Smooth muscle cell (in vitro differentiated cells): ENCODE measurements around the gene HIVEP3. TPM values are rescaled to one million over a fixed set of nuclear protein-coding genes. Genes with fewer than 3 reads are reported as not detected.

Experiments
- DNase-seq: peaks from one replicate; lab custom pipeline; 2025; ENCODE audit not compliant: unreplicated experiment; lab: John Stamatoyannopoulos, UW
- H2AFZ ChIP-seq: fragments of 200-600 bp; sonication (generic); 2 replicates; pipeline ENCODE4 v1.6.0; 2016; ENCODE audit warnings: antibody characterized with exemption, low read depth, mild to moderate bottlenecking
- H3F3A ChIP-seq: fragments of 200-600 bp; sonication (generic); 2 replicates; pipeline ENCODE4 v1.6.0; 2017; ENCODE audit warnings: antibody characterized with exemption, low read depth
- H3K27ac ChIP-seq: fragments of 200-600 bp; sonication (generic); 2 replicates; pipeline ENCODE4 v1.5.1; 2016; ENCODE audit warnings: low read depth, mild to moderate bottlenecking
- H3K27me3 ChIP-seq: fragments of 200-600 bp; sonication (generic); 2 replicates; pipeline ENCODE4 v1.6.1; 2016; ENCODE audit warnings: low read depth, mild to moderate bottlenecking
- H3K36me3 ChIP-seq: fragments of 200-600 bp; sonication (generic); 2 replicates; pipeline ENCODE4 v1.5.1; 2016; ENCODE audit warnings: low read depth
- H3K4me1 ChIP-seq: fragments of 200-600 bp; sonication (generic); 2 replicates; pipeline ENCODE4 v1.5.1; 2016; ENCODE audit warnings: low read depth
- H3K4me2 ChIP-seq: fragments of 200-600 bp; sonication (generic); 2 replicates; pipeline ENCODE4 v1.6.0; 2016; ENCODE audit warnings: mild to moderate bottlenecking
- H3K4me3 ChIP-seq: fragments of 200-600 bp; sonication (generic); 2 replicates; pipeline ENCODE4 v1.5.1; 2016; ENCODE audit warnings: mild to moderate bottlenecking
- H3K79me2 ChIP-seq: fragments of 200-600 bp; sonication (generic); 2 replicates; pipeline ENCODE4 v1.6.0; 2016; ENCODE audit warnings: low read depth, mild to moderate bottlenecking
- H3K9ac ChIP-seq: fragments of 200-600 bp; sonication (generic); 2 replicates; pipeline ENCODE4 v1.6.0; 2016; ENCODE audit warnings: low read depth
- H3K9me3 ChIP-seq: fragments of 200-600 bp; sonication (generic); replicated peaks from 2 replicates; pipeline ENCODE4 v1.5.1; 2016; ENCODE audit warnings: low read depth
- H4K20me1 ChIP-seq: fragments of 200-600 bp; sonication (generic); 2 replicates; pipeline ENCODE4 v1.6.0; 2016; ENCODE audit warnings: low read depth
- WGBS: methylation state at CpG from one replicate; pipeline ENCODE4 v1.1.7; 2016; ENCODE audit warnings: low lambda C conversion rate; 5-methylcytosine and 5-hydroxymethylcytosine counted together
- polyA plus RNA-seq: library from polyadenylated mRNA; unstranded; fragments of >200 nt; fragmentation: Nextera tagmentation; extraction: Ambion mirVana; gene quantifications from 2 replicates; pipeline ENCODE4 v1.2.1, GENCODE V29; 2016
- total RNA-seq: library from RNA; depleted of rRNA; stranded (reverse); fragments of >200 nt; gene quantifications from 2 replicates; pipeline ENCODE4 v1.2.3, GENCODE V29; 2014
- TF ChIP-seq, protein P1 (sequence below): fragments of 200-600 bp; sonication (generic); IDR thresholded peaks from 2 replicates; pipeline ENCODE4 v1.5.1; 2017; ENCODE audit warnings: borderline replicate concordance, mild to moderate bottlenecking, antibody characterized with exemption; ENCODE audit not compliant: insufficient read depth, poor library complexity, severe bottlenecking

HIVEP3 gene
- total and polyA plus RNA-seq, 2 experiments from 2014 or later, result 2.1 to 6.4 TPM

- H3K9me3 ChIP-seq, result no peaks in the 10 kb centered on the region
- peaks cover 57% of the 10 kb centered on the region for H4K20me1 ChIP-seq
- no peak for DNase-seq
- no peaks in the 10 kb centered on the region for H3K36me3 ChIP-seq
- no peak overlapping the region for H3K4me2 ChIP-seq
- H3F3A ChIP-seq, result no peaks in the 10 kb centered on the region
- no peak overlapping the region for H3K4me3 ChIP-seq
- H3K27ac ChIP-seq, result no peak overlapping the region
- H3K27me3 ChIP-seq, result no peaks in the 10 kb centered on the region
- H3K9ac ChIP-seq, result no peak overlapping the region
- TF ChIP-seq, protein P1, sequence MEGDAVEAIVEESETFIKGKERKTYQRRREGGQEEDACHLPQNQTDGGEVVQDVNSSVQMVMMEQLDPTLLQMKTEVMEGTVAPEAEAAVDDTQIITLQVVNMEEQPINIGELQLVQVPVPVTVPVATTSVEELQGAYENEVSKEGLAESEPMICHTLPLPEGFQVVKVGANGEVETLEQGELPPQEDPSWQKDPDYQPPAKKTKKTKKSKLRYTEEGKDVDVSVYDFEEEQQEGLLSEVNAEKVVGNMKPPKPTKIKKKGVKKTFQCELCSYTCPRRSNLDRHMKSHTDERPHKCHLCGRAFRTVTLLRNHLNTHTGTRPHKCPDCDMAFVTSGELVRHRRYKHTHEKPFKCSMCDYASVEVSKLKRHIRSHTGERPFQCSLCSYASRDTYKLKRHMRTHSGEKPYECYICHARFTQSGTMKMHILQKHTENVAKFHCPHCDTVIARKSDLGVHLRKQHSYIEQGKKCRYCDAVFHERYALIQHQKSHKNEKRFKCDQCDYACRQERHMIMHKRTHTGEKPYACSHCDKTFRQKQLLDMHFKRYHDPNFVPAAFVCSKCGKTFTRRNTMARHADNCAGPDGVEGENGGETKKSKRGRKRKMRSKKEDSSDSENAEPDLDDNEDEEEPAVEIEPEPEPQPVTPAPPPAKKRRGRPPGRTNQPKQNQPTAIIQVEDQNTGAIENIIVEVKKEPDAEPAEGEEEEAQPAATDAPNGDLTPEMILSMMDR, result no peak
- H3K4me1 ChIP-seq, result peaks cover 4% of the 10 kb centered on the region
- peaks cover 77% of the 10 kb centered on the region for H3K79me2 ChIP-seq
- 92% methylated on average over 9 of the region's 9 CpGs for WGBS
- no peak overlapping the region for H2AFZ ChIP-seq
These were observed 261.8 kb downstream of the HIVEP3 start for GRCh38 chr1:41656825-41657500.

GRCh38 chr1:41656068-41656467, 262.7 kb downstream of the HIVEP3 start:
- Histone ChIP-seq H3K4me1 (peaks cover 4% of the 10 kb centered on the region), H3K4me2 (no peak overlapping the region), H3K9me3 (no peaks in the 10 kb centered on the region), H3K4me3 (no peak overlapping the region), H3K9ac (no peak overlapping the region), H3K27ac (peak overlapping the region; percentile 24), H3K79me2 (peaks cover 80% of the 10 kb centered on the region), H2AFZ (no peak overlapping the region), H3K36me3 (no peaks in the 10 kb centered on the region), H3F3A (peaks cover under 1% of the 10 kb centered on the region), H4K20me1 (peaks cover 52% of the 10 kb centered on the region), H3K27me3 (no peaks in the 10 kb centered on the region)
- TF ChIP-seq, protein P1, result no peak
- DNase-seq, result no peak
- WGBS, result 16% methylated on average over 2 of the region's 2 CpGs

- H3K27ac ChIP-seq, result peak overlapping the region; percentile 24
- peaks cover 80% of the 10 kb centered on the region for H3K79me2 ChIP-seq
- H3K9me3 ChIP-seq, result no peaks in the 10 kb centered on the region
- TF ChIP-seq, protein P1, result no peak
- H3K4me2 ChIP-seq, result no peak overlapping the region
- no peak overlapping the region for H3K4me3 ChIP-seq
- peaks cover 48% of the 10 kb centered on the region for H4K20me1 ChIP-seq
- H2AFZ ChIP-seq, result no peak overlapping the region
- peaks cover 5% of the 10 kb centered on the region for H3F3A ChIP-seq
- no peaks in the 10 kb centered on the region for H3K27me3 ChIP-seq
- 83% methylated on average over 3 of the region's 3 CpGs for WGBS
- H3K36me3 ChIP-seq, result no peaks in the 10 kb centered on the region
- H3K4me1 ChIP-seq, result peaks cover 4% of the 10 kb centered on the region
- DNase-seq, result no peak
- no peak overlapping the region for H3K9ac ChIP-seq
These were observed 263.1 kb downstream of the HIVEP3 start for GRCh38 chr1:41655632-41656031.

- Histone ChIP-seq H3K4me1 (peaks cover 12% of the 10 kb centered on the region), H3K4me2 (no peak overlapping the region), H3K4me3 (no peak overlapping the region), H3K27me3 (no peaks in the 10 kb centered on the region), H4K20me1 (peaks cover 29% of the 10 kb centered on the region), H3K9ac (no peak overlapping the region), H3K27ac (no peak overlapping the region), H3K79me2 (peaks cover 67% of the 10 kb centered on the region), H3K36me3 (no peaks in the 10 kb centered on the region), H3K9me3 (no peaks in the 10 kb centered on the region), H3F3A (peaks cover 5% of the 10 kb centered on the region), H2AFZ (no peak overlapping the region)
- WGBS, result 98% methylated on average over 3 of the region's 3 CpGs
- no peak for DNase-seq
- TF ChIP-seq, protein P1, result no peak
These were observed 265.1 kb downstream of the HIVEP3 start for GRCh38 chr1:41653574-41653973.
